ENCODE data around the gene CLIP4. TPM values are rescaled to one million over a fixed set of nuclear protein-coding genes. Genes with fewer than 3 reads are reported as not detected.
A peak's percentile ranks its signal among the peaks of the same experiment; 100 is the strongest.

The CLIP4 gene
- total and polyA plus RNA-seq, 5 donors, result 27.9 to 82.7 (median 71.2) TPM

GRCh38 chr2:29192526-29192925, 77.3 kb downstream of the CLIP4 start:
- no peak overlapping the region for H3K4me3 ChIP-seq (ENCODE audit: low read length)
- intact Hi-C loops (cut with DNase I), result no loop called here
- no peaks in the 10 kb centered on the region for H3K27me3 ChIP-seq (ENCODE audit: control insufficient read depth, insufficient read depth)

GRCh38 chr2:29193111-29193510, 77.9 kb downstream of the CLIP4 start:
- H3K27ac ChIP-seq (ENCODE audit: low read length), result no peak overlapping the region
- intact Hi-C loops (cut with DNase I), result no loop called here
- no peaks in the 10 kb centered on the region for H3K4me1 ChIP-seq (ENCODE audit: control insufficient read depth, insufficient read depth, low read length)
- 86% methylated on average over 12 of the region's 12 CpGs for WGBS
- DNase-seq (no peak), ATAC-seq (no peak)
- H3K27me3 ChIP-seq (ENCODE audit: control insufficient read depth, insufficient read depth), result no peaks in the 10 kb centered on the region
- no peaks in the 10 kb centered on the region for H3K9me3 ChIP-seq (ENCODE audit: control insufficient read depth, low read length)
- H3K4me3 ChIP-seq (ENCODE audit: low read length), result no peak overlapping the region

More at GRCh38 chr2:29192526-29192925, 77.3 kb downstream of the CLIP4 start:
- no peak overlapping the region for H3K27ac ChIP-seq (ENCODE audit: low read length)
- H3K4me1 ChIP-seq (ENCODE audit: control insufficient read depth, insufficient read depth, low read length), result no peaks in the 10 kb centered on the region
- WGBS, result 73% methylated on average over 3 of the region's 3 CpGs
- ATAC-seq (no peak), DNase-seq (no peak)
- H3K9me3 ChIP-seq (ENCODE audit: control insufficient read depth, low read length), result no peaks in the 10 kb centered on the region

DNA sequence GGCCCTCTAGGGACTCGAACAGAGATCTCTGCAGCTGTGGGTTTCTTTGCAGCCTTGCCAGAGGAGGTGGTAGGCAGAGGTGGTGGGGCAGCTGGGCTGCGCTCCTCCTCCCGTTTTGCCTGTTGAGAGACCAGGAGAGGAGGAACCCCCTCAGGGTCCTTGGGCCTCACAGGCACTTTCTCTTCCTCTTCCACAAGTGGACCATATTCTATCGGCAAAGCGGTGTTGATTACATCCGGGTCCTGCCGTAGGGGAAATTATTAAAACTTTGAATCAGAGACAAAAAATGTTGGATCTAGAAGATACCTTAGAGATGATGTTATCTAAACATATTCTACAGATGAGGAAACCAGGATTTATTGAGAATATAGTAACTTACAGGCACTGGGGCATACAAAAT, 78.5 kb downstream of the CLIP4 start:
- Histone ChIP-seq H3K9me3 (ENCODE audit: control insufficient read depth, low read length) (no peaks in the 10 kb centered on the region), H3K4me1 (ENCODE audit: control insufficient read depth, insufficient read depth, low read length) (no peaks in the 10 kb centered on the region), H3K4me3 (ENCODE audit: low read length) (no peak overlapping the region), H3K27me3 (ENCODE audit: control insufficient read depth, insufficient read depth) (no peaks in the 10 kb centered on the region), H3K27ac (ENCODE audit: low read length) (no peak overlapping the region)
- no peak for ATAC-seq
- intact Hi-C loops (cut with DNase I), result no loop called here
- no peak for DNase-seq
- WGBS, result 85% methylated on average over 7 of the region's 7 CpGs

DNA sequence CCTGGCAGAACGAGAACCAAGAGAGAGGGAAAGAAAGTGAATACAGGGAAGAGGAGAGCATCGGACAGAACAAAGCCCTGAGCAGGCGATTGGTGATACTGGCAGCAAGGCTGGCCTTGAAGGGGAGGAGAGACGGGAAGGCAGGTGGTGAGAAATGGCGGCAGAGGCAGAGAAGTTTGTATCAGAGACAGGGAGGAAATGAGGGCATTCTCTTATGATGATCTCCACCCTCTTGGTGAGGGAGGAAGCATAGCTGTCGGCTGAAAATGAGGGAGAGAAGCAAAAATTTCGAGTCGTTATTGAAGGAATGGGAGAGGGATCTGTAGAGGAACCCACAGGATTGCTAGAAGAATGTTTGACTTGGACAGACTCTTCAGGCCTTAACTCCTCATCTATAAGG, 80.6 kb downstream of the CLIP4 start:
- ATAC-seq (no peak), DNase-seq (no peak)
- intact Hi-C loops (cut with DNase I), result loop anchor here (1.0 to 5.0 kb wide), 3 partner anchors 237 to 238 kb away; no protein-coding TSS in a partner anchor
- H3K4me3 ChIP-seq (ENCODE audit: low read length), result no peak overlapping the region
- H3K27me3 ChIP-seq (ENCODE audit: control insufficient read depth, insufficient read depth), result no peaks in the 10 kb centered on the region
- no peak overlapping the region for H3K27ac ChIP-seq (ENCODE audit: low read length)
- H3K4me1 ChIP-seq (ENCODE audit: control insufficient read depth, insufficient read depth, low read length), result no peaks in the 10 kb centered on the region
- H3K9me3 ChIP-seq (ENCODE audit: control insufficient read depth, low read length), result no peaks in the 10 kb centered on the region
- WGBS, result 75% methylated on average over 8 of the region's 8 CpGs

GRCh38 chr2:29196792-29197788, 81.9 kb downstream of the CLIP4 start:
- 32% methylated on average over 14 of the region's 14 CpGs for WGBS
- ATAC-seq, result peak; percentile 86 to 95
- Histone ChIP-seq H3K27me3 (ENCODE audit: control insufficient read depth, insufficient read depth) (no peaks in the 10 kb centered on the region), H3K4me3 (ENCODE audit: low read length) (no peak overlapping the region), H3K4me1 (ENCODE audit: control insufficient read depth, insufficient read depth, low read length) (no peaks in the 10 kb centered on the region), H3K27ac (ENCODE audit: low read length) (no peak overlapping the region), H3K9me3 (ENCODE audit: control insufficient read depth, low read length) (no peaks in the 10 kb centered on the region)
- intact Hi-C loops (cut with DNase I), result loop anchor here (1.0 to 5.0 kb wide), 3 partner anchors 238 to 240 kb away; no protein-coding TSS in a partner anchor
- DNase-seq, result peak; percentile 53 to 85 (median 75)

GRCh38 chr2:29201979-29202378, 86.8 kb downstream of the CLIP4 start:
- DNase-seq, result no peak
- 44% methylated on average over 5 of the region's 5 CpGs for WGBS
- intact Hi-C loops (cut with DNase I), result no loop called here
- Histone ChIP-seq H3K27ac (ENCODE audit: low read length) (no peak overlapping the region), H3K4me3 (ENCODE audit: low read length) (no peak overlapping the region), H3K27me3 (ENCODE audit: control insufficient read depth, insufficient read depth) (no peaks in the 10 kb centered on the region), H3K9me3 (ENCODE audit: control insufficient read depth, low read length) (no peaks in the 10 kb centered on the region), H3K4me1 (ENCODE audit: control insufficient read depth, insufficient read depth, low read length) (no peaks in the 10 kb centered on the region)
- no peak for ATAC-seq

- ATAC-seq (no peak), DNase-seq (no peak)
- H3K9me3 ChIP-seq (ENCODE audit: control insufficient read depth, low read length), result no peaks in the 10 kb centered on the region
- H3K27ac ChIP-seq (ENCODE audit: low read length), result no peak overlapping the region
- H3K4me1 ChIP-seq (ENCODE audit: control insufficient read depth, insufficient read depth, low read length), result no peaks in the 10 kb centered on the region
- no peak overlapping the region for H3K4me3 ChIP-seq (ENCODE audit: low read length)
- WGBS, result 77% methylated on average over 5 of the region's 5 CpGs
- intact Hi-C loops (cut with DNase I), result no loop called here
- no peaks in the 10 kb centered on the region for H3K27me3 ChIP-seq (ENCODE audit: control insufficient read depth, insufficient read depth)
Observed at GRCh38 chr2:29202819-29203495, 87.7 kb downstream of the CLIP4 start.

- intact Hi-C loops (cut with DNase I), result no loop called here
- Histone ChIP-seq H3K4me1 (ENCODE audit: control insufficient read depth, insufficient read depth, low read length) (no peaks in the 10 kb centered on the region), H3K27me3 (ENCODE audit: control insufficient read depth, insufficient read depth) (no peaks in the 10 kb centered on the region), H3K27ac (ENCODE audit: low read length) (no peak overlapping the region), H3K4me3 (ENCODE audit: low read length) (no peak overlapping the region), H3K9me3 (ENCODE audit: control insufficient read depth, low read length) (no peaks in the 10 kb centered on the region)
- 82% methylated on average over 5 of the region's 5 CpGs for WGBS
- DNase-seq, result no peak
- ATAC-seq, result no peak
Observed at GRCh38 chr2:29206941-29207340, 91.7 kb downstream of the CLIP4 start.

DNA sequence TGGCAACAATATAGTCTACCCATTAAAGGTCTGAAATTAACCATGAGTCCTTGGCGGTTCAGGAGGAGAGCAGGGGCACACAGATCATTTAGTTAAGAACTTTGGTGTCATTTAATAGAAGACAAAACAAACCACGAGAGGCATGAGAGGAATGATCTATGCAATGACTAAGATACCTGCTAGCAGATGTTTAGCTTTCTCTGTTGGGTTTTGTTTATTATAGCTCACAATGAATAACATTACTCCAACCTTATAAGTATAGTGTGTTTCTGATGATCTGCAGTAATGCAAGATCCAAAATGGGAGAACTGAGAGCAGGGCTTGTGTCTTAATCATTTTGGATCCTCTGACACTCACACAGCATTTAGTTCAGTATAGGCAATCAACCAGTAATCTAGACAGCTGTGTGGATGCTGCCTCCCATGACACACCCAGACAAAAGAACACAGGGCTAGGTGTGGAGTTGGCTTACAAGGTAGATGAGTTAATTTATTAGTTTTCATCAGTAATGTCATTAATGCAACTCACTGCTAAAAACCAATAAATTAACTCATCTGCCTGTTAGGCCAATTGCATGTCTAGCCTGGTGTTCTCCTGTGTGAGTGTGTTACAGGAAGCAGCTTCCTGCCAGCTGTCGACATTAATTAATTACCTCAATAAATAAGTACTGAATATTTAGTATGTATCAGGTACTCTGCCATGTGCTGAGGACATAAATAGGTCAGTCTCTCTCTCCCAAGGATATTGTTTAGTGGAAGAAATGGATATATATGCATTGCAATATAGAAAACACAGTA, 92.3 kb downstream of the CLIP4 start:
- intact Hi-C loops (cut with DNase I), result no loop called here
- ATAC-seq (no peak), DNase-seq (no peak)
- 78% methylated on average over 3 of the region's 3 CpGs for WGBS
- H3K4me3 ChIP-seq (ENCODE audit: low read length), result no peak overlapping the region
- no peaks in the 10 kb centered on the region for H3K9me3 ChIP-seq (ENCODE audit: control insufficient read depth, low read length)
- no peak overlapping the region for H3K27ac ChIP-seq (ENCODE audit: low read length)
- no peaks in the 10 kb centered on the region for H3K4me1 ChIP-seq (ENCODE audit: control insufficient read depth, insufficient read depth, low read length)
- H3K27me3 ChIP-seq (ENCODE audit: control insufficient read depth, insufficient read depth), result no peaks in the 10 kb centered on the region

GRCh38 chr2:29209551-29209950, 94.3 kb downstream of the CLIP4 start:
- Histone ChIP-seq H3K27me3 (ENCODE audit: control insufficient read depth, insufficient read depth) (no peaks in the 10 kb centered on the region), H3K27ac (ENCODE audit: low read length) (no peak overlapping the region), H3K4me1 (ENCODE audit: control insufficient read depth, insufficient read depth, low read length) (no peaks in the 10 kb centered on the region), H3K4me3 (ENCODE audit: low read length) (no peak overlapping the region), H3K9me3 (ENCODE audit: control insufficient read depth, low read length) (no peaks in the 10 kb centered on the region)
- intact Hi-C loops (cut with DNase I), result no loop called here
- WGBS, result 87% methylated on average over 5 of the region's 5 CpGs
- ATAC-seq (no peak), DNase-seq (no peak)
